Cardiac septum (tissue), 1 donor: ENCODE measurements around the gene INAFM1. TPM values are rescaled to one million over a fixed set of nuclear protein-coding genes. Genes with fewer than 3 reads are reported as not detected.

Experiments
- DNase-seq: peaks from one replicate; pipeline ENCODE4 v3.0.0-alpha.2; 2020; ENCODE audit warnings: low spot score
- intact Hi-C: fragments of 100-400 bp; cut with DNase I; formaldehyde crosslinking; loops from one replicate; pipeline ENCODE4 v1.14.0; 2022
- long read RNA-seq: library from polyadenylated mRNA; unstranded; transcript quantifications from one replicate; pipeline ENCODE4 v2.0.0, GENCODE V29; 2021
- total RNA-seq: library from RNA; stranded (reverse); fragmentation: NEBNext Ultra II Directional; extraction: Animal tissue kit (Norgen Biotek cat#: 25700); gene quantifications from one replicate; pipeline ENCODE4 v1.2.1, GENCODE V29; 2021
- donor health status: DM: no; HTN: no; CAD: no.

The INAFM1 gene
- total RNA-seq = 18.0 TPM
- long read RNA-seq, transcript INAFM1-201 (1 exons, 1,255 nt) = major isoform, 12 of 12 reads
- long read RNA-seq, partial matches to known transcripts = 0 of 12 reads
- long read RNA-seq, other reads (novel, unspliced or antisense) = 0 of 12 reads

GRCh38 chr19:47274071-47274890, at the start of gene INAFM1:
TSS of gene INAFM1 (plus strand) at chr19:47274885. CDS start at chr19:47274920, 35 bp downstream.
- peak; percentile 100 for DNase-seq
- intact Hi-C loops = loop anchor here (1.0 kb wide), 1 partner anchor 17 kb away; no protein-coding TSS in a partner anchor

DNA sequence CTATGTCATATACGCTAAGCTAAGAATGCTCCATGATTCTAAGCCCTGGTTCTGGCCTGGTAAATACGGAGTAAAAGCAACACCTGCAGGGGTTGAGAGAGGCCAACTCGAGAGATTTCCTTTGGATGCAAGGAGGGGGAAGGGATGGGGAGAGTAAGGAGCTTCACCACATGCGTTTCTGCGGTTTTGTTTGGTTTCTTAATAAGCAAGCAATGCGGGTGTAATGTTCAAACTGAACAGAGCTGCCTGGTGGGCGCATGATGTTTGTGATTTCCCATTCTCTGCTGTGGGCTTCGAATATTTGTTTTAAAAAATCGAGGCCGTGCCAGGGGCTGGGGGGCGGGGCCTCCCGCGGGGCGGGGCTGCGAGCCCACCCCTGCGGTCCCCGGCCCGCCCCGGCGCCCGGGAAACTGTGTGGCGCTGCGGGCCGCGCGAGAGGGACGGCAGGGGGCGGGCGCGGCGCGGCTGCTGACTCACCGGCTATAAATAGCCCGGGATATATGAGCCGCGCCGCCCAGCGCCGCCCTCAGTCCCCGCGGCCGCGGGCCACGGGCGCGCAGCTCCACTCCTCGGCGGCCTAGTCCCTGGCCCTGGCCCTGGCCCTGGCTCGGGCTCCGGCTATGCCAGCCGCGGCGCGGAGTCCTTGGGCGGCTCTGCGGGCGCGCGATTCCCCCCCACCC, 48.8 kb upstream of the INAFM1 start:
- peak; percentile 93 for DNase-seq
- intact Hi-C loops = loop anchor here (2.0 kb wide), 1 partner anchor 31 kb away; the partner anchor contains the start of gene CCDC9

DNA sequence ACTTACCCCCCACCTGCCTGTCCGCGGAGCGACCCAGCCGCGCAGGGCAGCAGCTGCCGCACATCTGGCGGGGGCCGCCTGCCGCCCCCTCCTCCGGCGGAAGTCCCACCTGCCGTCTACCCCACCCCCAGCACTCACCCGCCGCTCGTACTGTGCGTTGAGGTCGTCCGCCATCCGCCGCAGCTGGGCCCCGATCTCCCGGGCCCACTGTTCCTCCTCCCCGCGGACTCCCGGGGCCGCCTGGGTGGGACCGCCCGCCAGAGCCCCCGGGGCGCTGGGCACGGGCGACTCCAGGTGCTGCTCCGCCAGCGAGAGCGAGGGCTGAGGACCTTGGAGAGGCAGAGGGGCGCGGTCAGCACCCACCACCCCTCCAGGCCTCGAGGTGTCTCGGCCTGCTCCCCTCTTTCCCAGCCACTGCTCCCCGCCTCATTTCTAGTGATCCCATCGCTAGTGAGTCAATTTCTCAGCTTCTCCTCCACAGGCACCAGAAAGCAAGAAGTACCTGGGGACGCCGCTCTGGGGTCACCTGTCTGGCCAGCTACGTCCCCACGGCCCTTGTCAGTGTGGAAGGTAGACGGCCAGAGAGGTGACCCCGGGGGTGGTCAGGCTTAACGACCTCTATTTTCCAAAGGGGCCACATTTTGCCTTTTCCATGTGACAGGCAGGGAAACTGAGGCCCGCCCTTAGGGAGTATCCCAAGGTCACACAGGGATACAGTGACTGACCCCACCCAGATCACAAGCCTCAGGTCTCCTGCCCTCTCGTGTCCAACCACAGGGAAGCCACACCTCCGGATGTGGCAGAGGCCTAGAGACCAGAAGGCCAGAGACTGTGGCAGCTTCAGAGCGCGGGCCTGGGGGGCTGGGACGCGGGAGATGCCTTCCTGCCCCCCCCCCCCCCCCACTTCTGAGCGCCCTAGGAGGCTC, 48.0 kb upstream of the INAFM1 start:
- peak; percentile 97 for DNase-seq
- intact Hi-C loops = loop anchor here (2.0 kb wide), 1 partner anchor 30 kb away; the partner anchor contains the start of gene CCDC9

GRCh38 chr19:47227352-47228167, 47.1 kb upstream of the INAFM1 start:
- DNase-seq = peak; percentile 96
- intact Hi-C loops = loop anchor here (2.0 kb wide), 1 partner anchor 29 kb away; the partner anchor contains the start of gene CCDC9

DNA sequence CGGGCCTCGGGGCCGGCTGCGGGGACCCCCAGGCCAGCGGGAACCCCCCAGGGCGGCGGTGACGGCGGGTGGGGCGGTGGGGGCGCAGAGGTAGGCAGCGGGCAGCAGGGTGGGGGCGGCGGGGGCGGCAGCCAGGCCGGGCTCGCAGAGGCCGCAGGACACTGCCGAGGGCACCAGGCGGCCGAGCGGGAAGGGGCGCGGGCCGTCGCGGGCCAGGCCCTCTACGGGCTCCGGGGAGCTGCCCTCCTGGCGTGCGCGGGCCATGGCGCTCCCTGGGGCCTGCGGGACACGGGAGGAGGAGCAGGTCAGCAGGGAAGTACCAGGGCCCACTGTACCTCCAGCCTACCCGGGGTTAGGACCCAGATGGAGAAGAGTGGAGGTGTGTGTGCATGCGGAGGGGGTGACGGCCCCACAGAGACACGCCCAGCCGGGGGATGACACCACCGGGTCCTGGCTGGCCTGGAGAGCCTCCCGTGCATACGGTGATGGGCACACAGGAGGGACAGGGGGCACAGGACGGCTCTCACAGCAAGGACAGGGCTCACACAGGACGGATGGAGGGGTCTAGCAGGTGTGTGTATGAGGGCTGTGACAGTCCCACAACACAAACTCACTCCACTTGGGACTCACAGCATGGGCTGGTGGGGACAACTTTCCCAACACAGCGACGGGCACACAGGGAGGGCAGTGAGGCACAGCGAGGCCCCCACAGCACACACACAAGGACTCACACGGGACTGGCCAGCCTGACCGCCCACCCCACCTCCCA, 46.3 kb upstream of the INAFM1 start:
- intact Hi-C loops = no loop called here
- DNase-seq = peak; percentile 81

- intact Hi-C loops = loop anchor here (1.0 kb wide), 1 partner anchor 15 kb away; no protein-coding TSS in a partner anchor
- no peak for DNase-seq
These were observed 45.6 kb upstream of the INAFM1 start for GRCh38 chr19:47228937-47229675.

GRCh38 chr19:47229676-47230053, 45.0 kb upstream of the INAFM1 start:
- intact Hi-C loops = loop anchor here (1.0 kb wide), 1 partner anchor 15 kb away; no protein-coding TSS in a partner anchor

DNA sequence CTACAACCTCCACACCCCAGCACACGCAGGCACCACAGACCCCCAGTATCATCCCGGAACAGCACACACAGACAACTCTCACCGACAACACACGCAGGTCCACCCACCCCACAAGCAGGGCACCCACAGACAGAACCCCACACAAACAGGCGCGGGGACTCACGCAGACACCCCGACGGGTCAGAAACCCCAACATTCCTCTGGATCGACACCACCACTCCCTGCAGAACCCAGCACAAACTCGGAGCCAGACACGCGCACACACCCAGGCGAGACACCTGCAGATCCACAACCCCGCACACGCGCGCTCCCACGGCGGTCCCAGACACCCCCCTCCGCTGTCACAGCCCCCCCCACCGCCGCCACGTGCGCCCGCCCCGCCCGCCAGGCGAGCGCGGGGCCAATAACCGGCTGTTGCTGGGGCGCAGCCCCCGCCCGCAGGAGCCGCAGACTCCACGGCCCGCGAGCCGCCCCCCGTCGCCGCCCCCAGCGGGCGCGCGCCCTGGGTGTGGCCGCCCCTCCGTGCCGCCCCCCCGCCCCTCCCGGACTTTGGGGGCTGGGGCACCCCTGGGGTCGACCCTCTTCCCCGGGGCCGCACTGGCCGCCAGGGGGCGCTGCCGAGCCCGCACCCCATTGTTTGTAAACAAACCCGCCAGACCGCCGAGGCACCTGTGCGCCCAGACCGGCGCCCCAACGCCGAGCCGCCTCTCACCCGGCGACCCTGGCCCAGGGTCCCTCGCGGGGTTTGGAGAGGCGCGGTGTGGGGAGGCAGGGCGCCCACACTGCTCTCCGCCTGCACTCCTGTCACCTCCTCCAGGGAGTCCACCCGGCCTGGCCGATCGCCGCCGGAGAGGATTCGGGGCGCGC, 44.4 kb upstream of the INAFM1 start:
- DNase-seq = peak; percentile 88
- intact Hi-C loops = no loop called here

More at GRCh38 chr19:47229676-47230053, 45.0 kb upstream of the INAFM1 start:
- no peak for DNase-seq

DNA sequence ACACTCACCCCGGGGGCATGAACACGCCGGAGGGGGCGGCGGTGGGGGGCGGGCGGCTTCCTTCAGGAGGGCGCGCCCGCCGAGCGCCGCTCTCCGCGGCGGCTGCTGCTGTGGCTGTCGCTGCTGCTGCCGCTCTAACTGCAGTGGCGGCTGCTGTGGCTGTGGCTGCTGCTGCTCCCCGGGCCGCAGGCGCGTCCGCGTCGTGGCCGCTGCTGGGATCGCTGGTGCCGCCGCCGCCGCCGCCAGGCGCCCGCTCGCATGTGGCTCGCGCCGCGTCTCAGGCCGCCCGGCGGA, 43.8 kb upstream of the INAFM1 start, which contains the start of gene BBC3:
TSS of gene BBC3 (minus strand) at position 279 of the 294 bp plus-strand sequence. CDS start 2,768 bp downstream, outside the sequence.
- DNase-seq = no peak
- intact Hi-C loops = no loop called here

DNA sequence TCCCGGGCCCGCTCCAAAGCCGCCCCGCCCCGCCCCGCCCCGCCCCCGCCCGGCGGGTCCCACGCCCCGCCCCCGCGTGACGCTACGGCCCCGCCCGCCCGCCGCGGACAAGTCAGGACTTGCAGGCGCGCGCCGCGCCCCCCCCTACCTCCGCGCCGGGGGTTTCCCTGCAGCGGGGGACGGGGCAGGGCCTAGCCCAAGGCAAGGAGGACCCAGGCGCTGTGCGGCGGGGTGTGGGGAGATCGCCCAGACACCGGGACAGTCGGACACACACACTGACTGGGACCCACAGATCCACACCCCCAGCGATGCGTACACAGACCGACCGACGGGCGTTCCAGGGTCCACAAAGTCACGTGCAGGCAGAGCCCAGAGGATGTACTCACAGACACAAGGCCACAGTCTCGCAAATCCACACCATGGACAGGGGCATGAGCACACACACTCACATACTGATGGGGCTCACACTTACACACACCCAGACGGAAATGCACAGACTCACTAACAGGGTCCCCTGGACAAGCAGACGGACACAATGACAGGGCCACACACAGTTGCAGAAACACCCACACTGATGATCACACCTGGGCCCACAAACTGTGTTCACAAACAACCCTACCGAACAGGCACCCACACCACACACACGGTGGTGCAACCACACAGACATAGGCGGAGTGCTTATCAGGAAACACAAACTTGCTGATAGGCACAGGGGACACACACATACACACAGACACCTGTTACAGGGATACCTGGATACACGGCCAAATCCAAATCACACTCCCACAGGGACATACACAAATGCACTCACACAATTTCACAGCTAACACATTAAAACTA, 43.2 kb upstream of the INAFM1 start:
- intact Hi-C loops = no loop called here
- DNase-seq = peak; percentile 95

DNA sequence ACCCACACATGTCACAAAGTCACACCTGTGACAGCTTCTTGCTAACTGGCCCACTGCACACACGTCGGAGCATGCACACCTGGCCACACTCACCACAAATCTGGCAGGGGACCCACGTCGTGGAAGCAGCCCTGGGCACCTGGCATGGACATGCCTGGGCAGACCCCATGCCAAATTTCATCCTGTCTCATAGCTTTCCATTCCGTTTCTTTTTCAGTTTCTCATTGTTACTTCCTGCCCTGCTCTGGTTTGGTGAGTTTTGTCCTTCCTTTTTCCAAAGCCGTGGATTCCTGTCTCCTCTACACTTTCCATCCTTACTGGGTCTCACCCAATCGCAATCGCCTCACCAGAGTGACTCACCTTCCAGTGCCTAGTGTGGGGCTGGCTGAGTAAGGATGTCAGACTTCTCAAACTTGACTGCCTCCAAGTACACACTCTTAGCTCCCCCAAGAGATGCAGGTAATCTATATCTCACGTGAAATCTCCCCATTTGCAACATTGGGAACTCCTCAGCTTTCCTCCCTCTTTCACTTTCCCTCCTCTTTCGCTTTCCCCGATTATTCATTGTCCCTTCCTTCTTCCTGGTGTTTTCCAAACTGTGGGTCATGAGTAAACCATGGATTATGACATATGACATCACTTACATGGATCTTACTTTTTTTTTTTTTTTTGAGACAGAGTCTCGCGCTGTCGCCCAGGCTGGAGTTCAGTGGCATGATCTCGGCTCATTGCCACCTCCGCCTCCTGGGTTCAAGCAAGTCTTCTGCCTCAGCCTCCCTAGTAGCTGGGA, 42.1 kb upstream of the INAFM1 start:
- intact Hi-C loops = no loop called here
- no peak for DNase-seq

DNA sequence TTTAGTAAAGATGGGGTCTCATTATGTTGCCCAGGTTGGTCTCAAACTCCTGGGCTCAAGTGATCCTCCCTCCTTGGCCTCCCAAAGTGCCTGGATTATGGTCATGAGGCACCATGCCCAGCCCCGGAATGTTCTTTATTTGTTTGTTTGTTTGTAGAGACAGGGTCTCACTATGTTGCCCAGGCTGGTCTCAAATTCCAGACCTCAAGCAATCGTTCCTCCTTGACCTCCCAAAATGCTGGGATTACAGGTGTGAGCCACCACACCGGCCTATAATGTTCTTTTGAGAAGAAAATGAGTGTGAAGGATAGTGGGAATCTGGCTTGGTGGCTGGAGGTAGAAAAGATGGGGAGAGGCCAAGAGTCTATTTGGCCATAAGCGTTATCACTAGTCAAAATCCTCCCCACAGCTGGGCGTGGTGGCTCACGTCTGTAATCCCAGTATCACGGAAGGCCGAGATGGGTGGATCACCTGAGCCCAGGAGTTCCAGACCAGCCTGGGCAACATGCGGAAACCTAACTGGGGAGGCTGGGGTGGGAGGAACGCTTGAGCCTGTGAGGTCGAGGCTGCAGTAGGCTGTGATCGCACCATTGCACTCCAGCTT, 38.5 kb upstream of the INAFM1 start:
- no peak for DNase-seq
- intact Hi-C loops = no loop called here

DNA sequence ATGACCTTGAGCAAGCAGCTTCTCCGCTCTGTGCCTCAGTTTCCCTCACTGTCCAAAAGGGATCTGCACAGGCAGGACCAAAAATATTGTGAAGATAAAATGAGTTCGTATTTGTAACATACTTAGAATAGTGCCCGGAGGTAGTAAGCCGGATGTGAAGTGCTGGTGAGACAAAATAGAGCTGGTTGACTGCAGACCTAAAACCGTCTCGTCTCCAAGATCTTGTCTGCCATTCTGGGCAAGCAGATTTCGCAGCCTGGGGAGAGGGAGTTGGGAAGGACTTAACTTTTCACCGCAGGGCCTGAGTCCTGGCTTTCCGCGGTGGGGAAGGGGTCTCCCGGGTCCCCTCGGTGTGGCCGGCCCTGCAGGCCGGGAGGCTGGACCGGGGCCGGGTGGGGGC, 35.5 kb upstream of the INAFM1 start:
- intact Hi-C loops = no loop called here
- DNase-seq = no peak
